GM18519 (cell line): ENCODE data around the gene FNDC8.
A peak's percentile ranks its signal among the peaks of the same experiment; 100 is the strongest.
"Not testable (repeated sequence)": the region's sequence is repeated elsewhere in the genome, so short reads cannot be mapped to it uniquely, and the experiment has no call there.

Experiments
- ATAC-seq: cut with Tn5 transposase; IDR thresholded peaks from one replicate; pipeline ENCODE4 v1.9.1; 2021; ENCODE audit warnings: mild to moderate bottlenecking, moderate library complexity; ENCODE audit not compliant: unreplicated experiment, low FRiP score

Gene FNDC8

DNA sequence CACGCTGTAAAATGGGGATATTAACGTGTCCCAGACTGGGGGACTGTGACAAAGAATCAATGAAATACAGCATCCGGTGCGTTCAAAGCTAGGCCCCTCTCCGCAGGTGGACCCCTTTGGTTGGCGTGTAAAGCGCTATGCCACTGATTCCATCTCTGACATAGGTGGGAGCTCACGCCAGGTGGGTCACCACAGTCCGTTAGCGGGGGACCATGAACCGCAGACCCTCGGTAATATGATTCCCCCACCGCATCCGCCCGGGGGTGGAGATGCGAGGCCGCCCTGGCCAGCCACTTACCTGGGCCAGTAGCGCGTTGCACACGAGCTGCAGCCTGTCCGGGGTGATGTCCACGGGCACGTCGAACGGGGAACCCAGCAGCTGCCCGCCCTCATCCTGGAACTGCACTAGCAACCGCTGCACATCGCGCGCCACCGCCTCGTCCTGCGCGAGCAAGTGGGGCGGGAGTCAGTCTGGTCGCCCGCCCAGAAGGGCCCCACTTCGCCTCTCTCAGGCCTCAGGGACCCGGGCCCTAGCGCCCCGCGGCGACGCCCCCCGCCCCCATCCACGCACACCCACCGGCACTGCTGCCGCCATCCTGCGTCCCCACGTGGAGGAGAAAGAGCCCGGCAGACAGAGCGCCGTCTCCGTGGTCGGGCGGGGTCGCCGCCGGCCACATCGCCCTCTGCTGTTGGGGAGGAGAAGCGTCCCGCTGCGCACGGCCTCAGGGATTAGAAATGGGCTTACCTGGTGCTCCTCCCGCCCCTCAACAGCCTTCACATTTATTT lies 20.5 kb downstream of the FNDC8 start, which contains the start of gene NLE1:
TSS of gene NLE1 (minus strand) at position 623 of the 786 bp plus-strand sequence. CDS start at position 595, 28 bp downstream.
- ATAC-seq, result peak; percentile 54

DNA sequence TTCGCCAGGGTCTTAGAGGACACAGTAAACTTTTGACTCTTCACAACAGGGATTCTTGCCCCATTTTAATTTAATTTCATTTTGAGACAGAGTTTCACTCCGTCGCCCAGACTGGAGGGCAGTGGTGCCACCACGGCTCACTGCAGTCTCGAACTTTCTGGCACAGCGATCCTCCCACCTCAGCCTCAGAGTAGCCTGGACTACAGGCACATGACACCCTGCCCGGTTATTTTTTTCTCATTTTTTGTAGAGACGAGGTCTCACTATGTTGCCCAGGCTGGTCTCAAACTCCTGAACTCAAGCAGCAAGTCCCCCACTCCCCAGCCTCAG lies 21.0 kb downstream of the FNDC8 start:
- no peak for ATAC-seq

DNA sequence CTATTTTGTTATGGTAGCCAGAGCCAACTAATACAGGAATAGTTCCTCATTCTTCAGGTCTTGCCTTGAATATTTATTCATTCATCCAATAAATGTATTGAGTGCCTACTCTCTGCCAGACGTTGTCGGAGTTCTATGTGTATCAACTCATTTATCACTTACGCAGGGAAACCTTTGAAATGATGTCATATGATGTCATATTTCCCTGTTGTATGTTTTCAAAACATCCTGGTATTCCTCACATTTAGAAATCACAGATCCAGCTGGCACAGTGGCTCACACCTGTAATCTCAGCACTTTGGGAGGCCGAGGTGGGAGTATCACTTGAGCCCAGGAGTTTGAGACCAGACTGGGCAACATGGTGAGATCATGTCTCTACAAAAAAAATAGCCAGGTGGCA lies 23.4 kb downstream of the FNDC8 start:
- ATAC-seq, result no peak

DNA sequence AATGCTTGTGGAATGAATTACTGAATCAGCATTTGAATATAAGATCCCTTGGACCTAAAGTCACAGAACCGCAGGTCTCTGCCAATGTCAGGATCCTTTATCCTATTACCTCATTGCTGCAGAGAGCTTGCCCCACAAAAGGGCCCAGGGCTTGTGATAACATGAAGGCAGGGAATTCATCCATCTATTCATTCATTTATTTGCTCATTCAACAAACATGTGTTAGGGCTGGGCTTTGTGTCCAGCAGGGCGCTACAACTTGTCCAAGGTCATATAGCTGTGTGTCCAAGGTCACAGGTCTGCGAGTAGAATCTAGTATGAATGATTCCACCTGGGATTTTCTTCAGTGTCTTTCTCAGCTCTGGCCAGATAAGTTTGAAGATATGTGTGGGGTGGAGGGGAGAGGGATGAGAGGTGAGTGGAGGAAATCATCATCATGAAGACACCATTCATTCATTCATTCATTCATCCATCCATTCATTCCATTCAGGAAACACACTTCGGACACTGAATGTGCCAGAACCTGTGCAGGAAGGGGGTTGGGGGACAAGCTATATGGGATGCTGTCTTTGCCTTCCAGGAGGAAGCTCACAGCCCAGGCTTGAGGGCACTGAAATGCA lies 24.9 kb downstream of the FNDC8 start:
- ATAC-seq, result no peak

- ATAC-seq, result no peak
Measured at GRCh38 chr17:35147375-35147905, 26.0 kb downstream of the FNDC8 start, which contains the start of gene UNC45B. TSS of gene UNC45B (plus strand) at chr17:35147817. CDS start at chr17:35148264, 447 bp downstream.

- ATAC-seq, result no peak
Measured at GRCh38 chr17:35148144-35148543, 26.7 kb downstream of the FNDC8 start.

GRCh38 chr17:35149941-35150340 lies 28.5 kb downstream of the FNDC8 start:
- no peak for ATAC-seq

DNA sequence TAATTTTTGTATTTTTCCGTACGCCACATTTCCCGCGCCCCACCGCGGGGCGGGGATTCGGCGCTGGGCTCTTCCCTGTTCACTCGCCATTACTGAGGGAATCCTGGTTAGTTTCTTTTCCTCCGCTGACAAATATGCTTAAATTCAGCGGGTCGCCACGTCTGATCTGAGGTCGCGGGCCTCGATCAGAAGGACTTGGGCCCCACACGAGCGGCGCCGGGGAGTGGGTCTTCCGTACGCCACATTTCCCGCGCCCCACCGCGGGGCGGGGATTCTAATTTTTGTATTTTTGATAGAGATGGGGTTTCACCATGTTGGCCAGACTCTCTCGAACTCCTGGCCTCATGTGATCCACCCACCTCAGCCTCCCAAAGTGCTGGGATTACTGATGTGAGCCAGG lies 29.7 kb downstream of the FNDC8 start:
- not testable (repeated sequence) for ATAC-seq

GRCh38 chr17:35152421-35153140 lies 31.2 kb downstream of the FNDC8 start:
- no peak for ATAC-seq

- no peak for ATAC-seq
Measured at GRCh38 chr17:35154196-35155165, 33.1 kb downstream of the FNDC8 start.

DNA sequence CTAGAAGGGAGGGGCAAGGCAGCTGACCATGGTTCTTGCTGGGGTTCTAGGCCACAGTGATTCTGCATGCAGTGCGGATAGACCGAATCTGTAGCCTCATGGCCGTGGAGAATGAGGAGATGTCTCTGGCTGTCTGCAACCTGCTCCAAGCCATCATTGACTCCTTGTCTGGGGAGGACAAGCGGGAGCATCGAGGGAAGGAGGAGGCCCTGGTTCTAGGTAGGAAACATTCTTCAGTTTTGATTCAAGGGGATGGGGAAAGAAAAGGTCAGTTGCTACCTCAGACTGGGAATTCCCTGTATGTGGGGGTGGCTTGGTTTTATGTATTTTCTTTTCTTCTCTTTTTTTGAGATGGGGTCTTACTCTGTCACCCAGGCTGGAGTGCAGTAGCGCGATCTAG lies 33.8 kb downstream of the FNDC8 start:
- no peak for ATAC-seq

GRCh38 chr17:35159940-35160339 lies 38.5 kb downstream of the FNDC8 start:
- ATAC-seq, result no peak

GRCh38 chr17:35160354-35161201 lies 39.2 kb downstream of the FNDC8 start:
- no peak for ATAC-seq

DNA sequence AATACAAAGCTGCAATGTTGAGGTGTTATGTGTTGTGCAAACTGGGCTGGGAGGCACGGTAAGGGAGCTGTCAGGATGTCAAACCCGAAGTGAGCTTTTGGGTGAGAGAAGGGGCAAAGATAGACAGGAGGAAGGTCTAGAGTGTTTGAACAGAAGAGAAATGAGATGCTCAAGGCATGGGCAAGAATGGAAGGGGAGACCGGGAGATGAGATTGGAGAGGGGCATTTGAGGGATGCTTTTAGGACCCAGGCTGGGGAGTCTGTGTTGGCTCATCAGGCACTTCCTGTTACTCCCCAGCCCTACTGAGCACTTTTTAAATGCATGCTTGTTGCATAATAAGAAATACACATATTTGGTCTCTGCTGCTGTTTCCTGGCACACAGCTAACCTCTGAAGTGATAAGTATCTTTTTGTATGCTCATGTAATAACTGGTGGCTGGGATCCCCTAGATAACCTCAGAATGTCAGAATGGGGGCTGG lies 39.9 kb downstream of the FNDC8 start:
- ATAC-seq, result no peak

GRCh38 chr17:35162755-35163154 lies 41.3 kb downstream of the FNDC8 start:
- ATAC-seq, result no peak

GRCh38 chr17:35163886-35164285 lies 42.5 kb downstream of the FNDC8 start:
- ATAC-seq, result no peak

- no peak for ATAC-seq
Measured at GRCh38 chr17:35164716-35165115, 43.3 kb downstream of the FNDC8 start.

- no peak for ATAC-seq
Measured at GRCh38 chr17:35166526-35166925, 45.1 kb downstream of the FNDC8 start.

GRCh38 chr17:35167046-35167445 lies 45.6 kb downstream of the FNDC8 start:
- ATAC-seq, result no peak
